K562 (cell line): Measurements from ENCODE around the gene LIPM. TPM values are rescaled to one million over a fixed set of nuclear protein-coding genes. Genes with fewer than 3 reads are reported as not detected.

Experiments used
- ATAC-seq: fragments of 200-7000 bp; cut with Tn5 transposase; 3 replicates; pipeline ENCODE4 v1.9.1; 2020; ENCODE audit warnings: moderate library complexity
- BruUV-seq: library from RNA; stranded (reverse); fragments of 400-500 nt; replicated peaks from 2 replicates; lab custom pipeline; 2021; lab: Mats Ljungman, UMichigan
- CTCF ChIA-PET: fragments of 300-600 bp; formaldehyde crosslinking; extraction: SDS; loops from one replicate; lab custom pipeline; 2021; ENCODE audit warnings: low intra/inter-chr PET ratio; lab: Yijun Ruan, JAX
- POLR2A ChIA-PET: fragments of 300-600, 350-650 bp; sonication (Branson Sonifier 250); formaldehyde crosslinking; extraction: SDS; loops from one replicate; lab custom pipeline; 2021; ENCODE audit warnings: antibody characterized with exemption, inconsistent platforms; lab: Yijun Ruan, JAX
- DNase-seq, 4 experiments: peaks; one replicate each; pipeline versions ENCODE4 v3.0.0 to v3.0.0-alpha.2; 2011 to 2018; ENCODE audit warnings: low spot score in 3 of 4, mixed read lengths in 3 of 4; ENCODE audit errors: extremely low read depth in 1 of 4
- FAIRE-seq: peaks from 2 replicates; lab custom pipeline; 2011; peaks lifted over from hg19 to GRCh38; lab: Jason Lieb, UNC
- H2AFZ ChIP-seq: 2 replicates; pipeline ENCODE4 v1.6.0; 2011; ENCODE audit warnings: low read depth, low read length, control low read depth, inconsistent platforms
- H3K27ac ChIP-seq: fragments of 200-600 bp; 3 replicates; pipeline ENCODE4 v1.8.0; 2011; ENCODE audit warnings: low read depth, mild to moderate bottlenecking, control low read depth, inconsistent platforms, low read length, moderate library complexity, mixed read lengths; ENCODE audit errors: extremely low read depth
- H3K27me3 ChIP-seq, 2 experiments: fragments of 300-600 bp in 1 of 2; 2 replicates in 1 of 2; 3 replicates in 1 of 2; pipeline versions ENCODE4 v1.6.0 to v1.8.0; 2011; ENCODE audit warnings: inconsistent platforms in 2 of 2, low read length in 2 of 2, mild to moderate bottlenecking in 1 of 2, mixed read lengths in 1 of 2, moderate library complexity in 1 of 2; ENCODE audit not compliant: control insufficient read depth in 2 of 2, insufficient read depth in 2 of 2
- H3K36me3 ChIP-seq: fragments of 300-600 bp; 3 replicates; pipeline ENCODE4 v1.8.0; 2011; ENCODE audit warnings: mild to moderate bottlenecking, low read length, inconsistent platforms; ENCODE audit not compliant: control insufficient read depth, insufficient read depth
- H3K4me1 ChIP-seq, 2 experiments: fragments of 200-600 bp in 1 of 2; replicated peaks in 1 of 2; 2 replicates in 1 of 2; 3 replicates in 1 of 2; pipeline versions ENCODE4 v1.5.1 to v1.8.0; 2011; ENCODE audit warnings: inconsistent platforms in 2 of 2, low read length in 2 of 2, mild to moderate bottlenecking in 1 of 2, mixed read lengths in 1 of 2, moderate library complexity in 1 of 2; ENCODE audit not compliant: control insufficient read depth in 2 of 2, insufficient read depth in 2 of 2
- H3K4me2 ChIP-seq: 2 replicates; pipeline ENCODE4 v1.6.1; 2011; ENCODE audit warnings: low read length, control low read depth, inconsistent platforms, mixed read lengths; ENCODE audit not compliant: insufficient read depth
- H3K4me3 ChIP-seq: fragments of 200-600 bp; sonication (generic), shearing (Covaris generic); 2 replicates; pipeline ENCODE4 v1.5.1; 2016; ENCODE audit warnings: control low read depth, inconsistent platforms
- H3K79me2 ChIP-seq: fragments of 200-600 bp; 3 replicates; pipeline ENCODE4 v1.8.0; 2011; ENCODE audit warnings: low read length, inconsistent platforms; ENCODE audit not compliant: control insufficient read depth, insufficient read depth
- H3K9ac ChIP-seq, 2 experiments: 2 replicates each; pipeline versions ENCODE4 v1.6.0 to v1.6.1; 2011; ENCODE audit warnings: low read depth in 2 of 2, low read length in 2 of 2, control low read depth in 1 of 2, inconsistent platforms in 1 of 2, mild to moderate bottlenecking in 1 of 2, mixed read lengths in 1 of 2; ENCODE audit not compliant: insufficient read depth in 1 of 2
- H3K9me1 ChIP-seq: one replicate; pipeline ENCODE4 v1.6.0; 2011; ENCODE audit warnings: inconsistent platforms, mild to moderate bottlenecking, low read length, moderate library complexity; ENCODE audit not compliant: control insufficient read depth, insufficient read depth
- H3K9me3 ChIP-seq: replicated peaks from 2 replicates; pipeline ENCODE4 v1.5.1; 2011; ENCODE audit warnings: low read depth, low read length, inconsistent platforms; ENCODE audit not compliant: control insufficient read depth, insufficient read depth
- H4K20me1 ChIP-seq: replicated peaks from 2 replicates; pipeline ENCODE4 v1.6.1; 2011; ENCODE audit warnings: low read length, inconsistent platforms, mixed read lengths; ENCODE audit not compliant: control insufficient read depth, insufficient read depth
- ATF2 ChIP-seq: sonication (generic); formaldehyde crosslinking; IDR thresholded peaks from 2 replicates; pipeline ENCODE4 v1.8.1; 2022; ENCODE audit warnings: missing genetic modification reagents
- CBX1 ChIP-seq: sonication (generic); IDR thresholded peaks from 2 replicates; pipeline ENCODE4 v1.6.1; 2016; ENCODE audit warnings: antibody characterized with exemption, low read depth, mild to moderate bottlenecking
- HMG20A ChIP-seq: fragments of 450-650 bp; formaldehyde crosslinking; conservative IDR thresholded peaks from 2 replicates; pipeline ENCODE4 v1.4.0; 2020; ENCODE audit warnings: mild to moderate bottlenecking, mixed read lengths
- ILF3 ChIP-seq: fragments of 450-650 bp; IDR thresholded peaks from 2 replicates; pipeline ENCODE4 v1.6.1; 2018; ENCODE audit warnings: antibody characterized with exemption, mild to moderate bottlenecking, moderate library complexity, borderline replicate concordance
- JUN ChIP-seq, 2 experiments: sonication (generic) in 1 of 2; formaldehyde crosslinking in 1 of 2; IDR thresholded peaks; 2 replicates each; pipeline versions ENCODE4 v1.6.1 to v1.8.0; 2012 to 2022; ENCODE audit warnings: borderline replicate concordance in 2 of 2, mild to moderate bottlenecking in 2 of 2, improper control_type of control experiment in 1 of 2, low read depth in 1 of 2, low read length in 1 of 2, missing genetic modification reagents in 1 of 2
- KDM1A ChIP-seq, 2 experiments: fragments of 450-650 bp; IDR thresholded peaks; 2 replicates each; pipeline ENCODE4 v1.6.1; 2016; ENCODE audit warnings: mild to moderate bottlenecking in 2 of 2
- NUFIP1 ChIP-seq: fragments of 450-650 bp; IDR thresholded peaks from 2 replicates; pipeline ENCODE4 v1.6.1; 2018; ENCODE audit not compliant: partially characterized antibody
- OTX1 ChIP-seq: fragments of 450-650 bp; formaldehyde crosslinking; IDR thresholded peaks from 2 replicates; pipeline ENCODE4 v1.4.0; 2022; ENCODE audit warnings: mild to moderate bottlenecking
- PTTG1 ChIP-seq: fragments of 450-650 bp; IDR thresholded peaks from 2 replicates; pipeline ENCODE4 v1.6.1; 2016; ENCODE audit warnings: low read depth, mild to moderate bottlenecking, missing genetic modification characterization, missing compliant biosample characterization
- RBM25 ChIP-seq: fragments of 200-400 bp; formaldehyde crosslinking; IDR thresholded peaks from 2 replicates; pipeline ENCODE4 v1.6.1; 2018; ENCODE audit warnings: low read length, low read depth, moderate library complexity; ENCODE audit not compliant: severe bottlenecking
- SNIP1 ChIP-seq: fragments of 450-650 bp; IDR thresholded peaks from 2 replicates; pipeline ENCODE4 v1.7.1; 2017; ENCODE audit warnings: low read depth, mild to moderate bottlenecking
- THAP7 ChIP-seq: fragments of 250-450 bp; sonication (Bioruptor Pico); IDR thresholded peaks from 2 replicates; pipeline ENCODE4 v1.5.0; 2021
- ZNF384 ChIP-seq: IDR thresholded peaks from 2 replicates; pipeline ENCODE4 v1.6.1; 2012; ENCODE audit warnings: low read depth, low read length, improper control_type of control experiment
- ZNF398 ChIP-seq: fragments of 250-450 bp; sonication (Bioruptor Pico); IDR thresholded peaks from 2 replicates; pipeline ENCODE4 v1.8.0; 2021; ENCODE audit warnings: moderate library complexity, mild to moderate bottlenecking, inconsistent platforms
- WGBS: fragments of 100-300 bp; shearing (Covaris generic); methylation state at CpG from one replicate; pipeline ENCODE4 v1.1.6; 2016; ENCODE audit warnings: low coverage, mixed read lengths; ENCODE audit not compliant: insufficient coverage; ENCODE audit errors: missing lambda C conversion rate; 5-methylcytosine and 5-hydroxymethylcytosine counted together
- in situ Hi-C: fragments of 300-500 bp; cut with MboI; formaldehyde crosslinking; loops from 4 replicates; pipeline ENCODE4 v1.15.0; 2018; ENCODE audit warnings: inconsistent platforms, mixed read lengths
- intact Hi-C: fragments of 100-400 bp; cut with micrococcal nuclease; formaldehyde crosslinking; loops from 2 replicates; pipeline ENCODE4 v1.14.2; 2022
- polyA plus RNA-seq, 8 experiments: library from polyadenylated mRNA; depleted of rRNA in 4 of 8; stranded (reverse) in 5 of 8; unstranded in 3 of 8; fragments of >200 nt; fragmentation: Nextera tagmentation in 2 of 8; fragmentation: Illumina TruSeq in 1 of 8; extraction: Ambion mirVana in 2 of 8; extraction: Trizol in 1 of 8; gene quantifications; 2 replicates each; pipeline versions ENCODE4 v1.2.1 to v1.2.3, GENCODE V29; 2011 to 2014; ENCODE audit warnings: inconsistent platforms in 1 of 8, missing spikeins in 1 of 8
- total RNA-seq, 7 experiments: library from RNA; depleted of rRNA in 6 of 7; stranded (reverse); fragments of >200 nt in 6 of 7; fragmentation: Illumina TruSeq in 2 of 7; extraction: Trizol in 2 of 7; gene quantifications; 2 replicates each; pipeline versions ENCODE4 v1.2.1 to v1.2.3, GENCODE V29; 2011 to 2021; ENCODE audit warnings: low replicate concordance in 1 of 7

LIPM gene
- total and polyA plus RNA-seq, 9 of the 15 experiments (the other 6 are each of a cell fraction or from before 2014, with no cell fraction given) = not detected

DNA sequence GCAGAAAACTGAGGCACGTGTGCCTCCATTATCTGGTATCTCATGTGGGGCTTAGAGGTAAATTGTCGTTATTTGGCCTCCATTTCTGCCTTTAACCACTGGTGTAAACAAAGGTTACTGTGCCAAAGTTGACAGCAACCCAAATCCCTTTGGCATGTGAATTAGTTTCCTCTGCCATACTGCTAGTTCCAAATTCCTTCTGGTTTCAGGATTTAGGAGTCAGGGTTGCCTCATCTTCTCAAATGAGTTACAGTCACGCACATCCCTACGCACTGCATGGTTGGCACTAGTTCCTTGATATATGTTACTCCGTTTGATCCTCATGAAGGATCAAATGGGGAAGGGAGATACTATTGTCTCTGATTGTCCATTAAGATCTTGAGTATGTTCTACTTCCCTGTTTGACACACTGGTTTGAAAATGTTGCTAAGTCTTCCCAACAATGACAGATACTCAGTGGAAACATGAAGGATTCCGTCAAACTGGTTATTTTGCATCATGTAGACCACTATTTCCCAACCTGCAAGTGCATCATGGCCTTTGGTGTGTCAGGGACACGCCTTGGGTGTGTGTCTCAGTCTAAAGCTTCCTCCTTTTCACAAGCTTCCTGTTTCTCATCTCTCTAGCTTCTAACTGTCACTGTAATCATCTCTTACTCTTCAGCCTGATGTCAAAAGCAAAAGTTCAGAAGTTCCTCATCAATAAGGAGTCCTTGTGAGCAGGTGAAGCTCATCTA lies 43.0 kb upstream of the LIPM start, which contains the start of gene LIPN:
Gene LIPN, plus strand, starts transcription at position 655 of the 736 bp plus-strand sequence. CDS start 1,386 bp downstream, outside the sequence.
- Histone ChIP-seq H3K4me1 (no peaks in the 10 kb centered on the region), H3K27me3 (no peaks in the 10 kb centered on the region), H3K9me3 (no peaks in the 10 kb centered on the region), H3K4me2 (no peak within 1 kb of the TSS), H3K27ac (no peak within 1 kb of the TSS), H3K9ac (no peak within 1 kb of the TSS), H3K36me3 (no peaks in the 10 kb centered on the region), H2AFZ (no peak within 1 kb of the TSS), H4K20me1 (no peaks in the 10 kb centered on the region), H3K4me3 (no peak within 1 kb of the TSS), H3K79me2 (no peaks in the 10 kb centered on the region), H3K9me1 (no peaks in the 10 kb centered on the region)
- CTCF ChIA-PET = no interaction called here
- intact Hi-C loops (no loop called here), in situ Hi-C loops (no loop called here)
- DNase-seq = no peak
- POLR2A ChIA-PET = no interaction called here
- TF ChIP-seq HMG20A (CRISPR knock-in tag) (no peak), NUFIP1 (no peak), ZNF384 (no peak), SNIP1 (no peak), ZNF398 (CRISPR knock-in tag) (no peak), JUN (IDR thresholded peaks at IDR 0.05; ENCODE audit: borderline replicate concordance, low read depth, low read length) (no peak), JUN (CRISPR knock-in tag; IDR thresholded peaks at IDR 0.05; ENCODE audit: borderline replicate concordance) (no peak), OTX1 (CRISPR knock-in tag) (no peak), KDM1A (IDR thresholded peaks at IDR 0.05) (no peak), RBM25 (no peak), THAP7 (CRISPR knock-in tag) (no peak), ILF3 (no peak), CBX1 (no peak), ATF2 (CRISPR knock-in tag) (no peak), PTTG1 (tag) (no peak)
- FAIRE-seq = no peak
- BruUV-seq = no TSS peak
- WGBS = 0% methylated on average over 6 of the region's 7 CpGs
- no peak for ATAC-seq
